ENCODE measurements around the gene INTS3.

INTS3 gene

GRCh38 chr1:153799016-153799415 lies 71.2 kb downstream of the INTS3 start:
- TF ChIP-seq CTCF (IDR thresholded peaks at IDR 0.05; ENCODE audit: insufficient read depth, low read depth, low read length, missing control alignments) = no peak
- no peak overlapping the region for H3K4me3 ChIP-seq (ENCODE audit: low read depth, low read length)
- DNase-seq (ENCODE audit: low read depth) = no peak

GRCh38 chr1:153799566-153800465 lies 72.0 kb downstream of the INTS3 start:
- no peak for TF ChIP-seq CTCF (IDR thresholded peaks at IDR 0.05; ENCODE audit: insufficient read depth, low read depth, low read length, missing control alignments)
- H3K4me3 ChIP-seq (ENCODE audit: low read depth, low read length) = no peak overlapping the region
- DNase-seq (ENCODE audit: low read depth) = no peak

- DNase-seq (ENCODE audit: low read depth) = no peak
- H3K4me3 ChIP-seq (ENCODE audit: low read depth, low read length) = no peak overlapping the region
- no peak for TF ChIP-seq CTCF (IDR thresholded peaks at IDR 0.05; ENCODE audit: insufficient read depth, low read depth, low read length, missing control alignments)
Observed at GRCh38 chr1:153800516-153800915, 72.7 kb downstream of the INTS3 start.

- H3K4me3 ChIP-seq (ENCODE audit: low read depth, low read length) = no peak overlapping the region
- no peak for TF ChIP-seq CTCF (IDR thresholded peaks at IDR 0.05; ENCODE audit: insufficient read depth, low read depth, low read length, missing control alignments)
- no peak for DNase-seq (ENCODE audit: low read depth)
Observed at GRCh38 chr1:153801028-153801625, 73.3 kb downstream of the INTS3 start.

- no peak for TF ChIP-seq CTCF (IDR thresholded peaks at IDR 0.05; ENCODE audit: insufficient read depth, low read depth, low read length, missing control alignments)
- H3K4me3 ChIP-seq (ENCODE audit: low read depth, low read length) = no peak overlapping the region
- no peak for DNase-seq (ENCODE audit: low read depth)
Observed at GRCh38 chr1:153801786-153802697, 74.2 kb downstream of the INTS3 start.

- no peak for TF ChIP-seq CTCF (IDR thresholded peaks at IDR 0.05; ENCODE audit: insufficient read depth, low read depth, low read length, missing control alignments)
- no peak for DNase-seq (ENCODE audit: low read depth)
- no peak overlapping the region for H3K4me3 ChIP-seq (ENCODE audit: low read depth, low read length)
Observed at GRCh38 chr1:153803470-153804056, 75.7 kb downstream of the INTS3 start.
